NCI-H2171 (cell line): ENCODE results near the gene NTRK1.

Source experiments
- DNase-seq: peaks from one replicate; lab custom pipeline; 2025; lab: John Stamatoyannopoulos, UW

Gene NTRK1

DNA sequence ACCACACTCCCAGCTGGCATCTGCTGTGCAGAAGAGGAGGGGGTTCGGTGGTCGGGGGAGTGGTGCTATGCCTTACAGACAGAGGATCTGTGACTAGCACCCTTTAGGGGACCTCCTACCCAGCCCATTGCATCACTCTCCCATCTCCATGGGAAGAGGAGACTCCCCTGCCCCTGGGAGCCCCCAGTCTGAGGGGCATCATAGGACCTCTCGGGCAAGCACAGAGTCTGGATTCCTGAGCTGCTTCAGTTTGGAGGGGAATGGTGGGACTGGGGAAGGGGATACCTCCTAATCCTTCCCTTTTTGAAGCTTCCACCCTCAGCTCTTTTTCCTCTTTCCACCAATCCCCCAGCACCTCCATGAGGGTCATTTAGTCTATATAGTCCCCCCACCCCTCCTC, 3.1 kb upstream of the NTRK1 start:
- no peak for DNase-seq

DNA sequence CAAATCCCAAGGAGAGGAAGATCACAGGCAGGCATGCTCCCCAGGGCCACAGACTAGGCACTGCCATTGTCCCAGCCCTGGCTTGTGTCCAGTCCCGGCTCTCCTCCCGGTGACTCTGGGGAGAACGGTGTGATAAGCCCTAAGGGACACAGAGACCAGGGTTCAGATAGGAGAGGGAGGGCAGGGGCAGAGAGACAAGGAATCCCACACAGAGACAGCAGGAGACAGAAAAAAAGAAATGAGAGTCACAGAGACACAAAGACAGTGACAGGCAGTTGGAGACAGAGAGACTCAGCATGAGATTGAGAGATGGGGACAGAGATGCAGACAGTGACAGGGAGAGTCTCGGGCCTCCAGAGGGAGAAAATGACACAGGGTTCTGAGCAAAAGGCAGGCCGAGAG, 2.1 kb upstream of the NTRK1 start:
- no peak for DNase-seq

DNA sequence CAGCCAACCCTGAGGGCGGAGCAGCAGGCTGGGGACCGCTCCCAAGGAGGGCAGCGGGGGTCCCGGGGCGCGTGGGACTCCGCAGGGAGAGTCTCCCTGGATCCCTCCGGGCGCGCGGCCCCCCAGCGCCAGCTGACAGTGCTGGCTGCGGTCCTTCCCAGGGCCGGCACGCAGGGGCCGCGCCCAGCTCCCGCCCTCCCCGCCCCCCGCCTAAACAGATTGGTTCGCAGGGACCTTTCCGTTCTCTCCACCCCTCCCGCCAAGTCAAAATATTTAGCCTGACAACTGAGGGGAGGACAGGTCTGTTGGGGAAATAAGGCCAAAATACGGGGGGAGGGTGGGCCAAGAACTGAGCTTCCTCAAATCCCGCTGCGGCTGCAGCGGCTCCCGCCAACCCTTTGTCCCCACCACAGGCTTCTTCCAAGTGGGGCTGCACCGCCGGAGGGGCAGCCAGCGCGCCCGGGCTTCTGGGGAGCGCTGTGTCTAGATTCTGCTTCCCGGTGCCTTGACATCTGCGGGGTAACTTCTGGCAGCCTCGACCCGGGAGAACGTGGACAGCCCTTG, 1.6 kb upstream of the NTRK1 start, which contains the start of gene INSRR:
Gene INSRR (minus strand): TSS at position 159 of the 564 bp plus-strand sequence. CDS start 496 bp downstream, outside the sequence.
- DNase-seq: no peak

DNA sequence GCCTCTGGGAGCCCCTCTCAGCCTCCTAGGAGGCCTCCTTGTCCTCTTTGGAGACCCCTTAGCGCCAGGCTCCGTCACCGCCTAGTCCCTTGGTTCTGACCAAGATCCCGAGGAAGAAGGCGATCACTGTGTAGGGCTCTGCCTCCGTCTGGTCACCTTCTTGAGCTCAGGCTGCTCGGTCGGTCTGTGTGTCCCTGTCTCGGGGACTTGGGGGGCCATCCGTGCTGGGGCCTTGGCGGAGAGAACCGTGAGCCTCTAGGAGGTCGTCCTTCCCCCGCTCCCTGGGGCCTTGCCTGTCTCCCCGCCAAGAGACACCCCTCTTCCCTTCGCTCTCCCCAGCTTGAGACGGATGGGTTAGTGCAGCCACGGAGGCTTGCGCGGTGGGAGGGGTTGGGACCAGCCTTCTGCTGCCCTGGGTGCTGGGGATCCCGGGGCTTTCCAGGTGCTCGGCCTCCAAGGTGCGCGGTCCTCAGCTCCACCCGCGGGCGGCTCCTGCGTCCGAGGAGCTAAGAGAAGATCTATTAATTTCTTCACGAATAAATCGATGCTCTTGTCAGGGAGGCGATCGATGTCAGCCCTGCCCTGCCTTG, 1.0 kb upstream of the NTRK1 start:
- peak; percentile 32 for DNase-seq

DNA sequence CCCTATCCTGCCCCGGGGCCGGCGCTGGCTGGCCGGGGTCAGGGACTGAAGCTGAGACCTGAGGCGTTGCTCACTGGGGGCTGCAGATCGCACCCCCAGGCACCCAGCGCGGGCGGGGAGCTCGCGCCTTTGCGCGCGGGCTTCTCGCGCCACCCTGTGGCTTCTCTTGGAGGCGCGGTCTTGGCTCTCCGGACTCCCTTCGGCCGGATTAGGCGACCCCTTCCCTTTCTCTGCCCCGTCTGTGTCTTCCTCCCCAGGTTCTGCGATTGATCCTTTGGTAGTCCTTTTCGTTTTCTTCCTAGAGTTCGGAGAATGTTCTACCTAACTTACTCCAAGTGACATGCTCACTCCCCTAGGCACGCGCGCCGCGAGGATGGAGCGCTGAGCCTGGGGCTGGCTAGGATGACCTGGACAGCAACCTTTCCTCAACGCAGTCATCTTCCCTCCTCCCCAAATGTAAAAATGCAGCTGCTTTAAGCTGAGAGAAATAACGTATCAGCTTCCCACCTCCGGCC, 495 bp upstream of the NTRK1 start:
- peak; percentile 33 for DNase-seq

DNA sequence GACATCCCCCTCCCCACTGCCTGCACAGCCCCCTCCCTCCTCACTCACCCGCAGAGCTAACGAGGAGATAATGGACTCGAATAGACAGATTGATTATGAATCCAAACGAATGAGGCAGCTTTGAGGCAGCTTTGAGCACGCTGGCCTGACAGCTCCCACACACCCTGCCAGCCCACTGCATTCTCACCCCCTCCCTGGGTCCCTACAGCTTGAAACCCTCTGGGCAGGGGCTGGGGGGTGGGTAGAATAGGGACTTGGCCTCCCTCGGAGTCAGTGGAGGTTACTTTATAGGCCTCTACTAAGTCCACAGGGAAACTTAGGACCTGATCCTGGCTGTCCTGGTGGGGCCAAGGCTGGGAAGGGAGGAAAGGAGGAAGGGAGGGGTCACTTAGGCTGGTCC, 1.9 kb downstream of the NTRK1 start:
- DNase-seq: no peak

DNA sequence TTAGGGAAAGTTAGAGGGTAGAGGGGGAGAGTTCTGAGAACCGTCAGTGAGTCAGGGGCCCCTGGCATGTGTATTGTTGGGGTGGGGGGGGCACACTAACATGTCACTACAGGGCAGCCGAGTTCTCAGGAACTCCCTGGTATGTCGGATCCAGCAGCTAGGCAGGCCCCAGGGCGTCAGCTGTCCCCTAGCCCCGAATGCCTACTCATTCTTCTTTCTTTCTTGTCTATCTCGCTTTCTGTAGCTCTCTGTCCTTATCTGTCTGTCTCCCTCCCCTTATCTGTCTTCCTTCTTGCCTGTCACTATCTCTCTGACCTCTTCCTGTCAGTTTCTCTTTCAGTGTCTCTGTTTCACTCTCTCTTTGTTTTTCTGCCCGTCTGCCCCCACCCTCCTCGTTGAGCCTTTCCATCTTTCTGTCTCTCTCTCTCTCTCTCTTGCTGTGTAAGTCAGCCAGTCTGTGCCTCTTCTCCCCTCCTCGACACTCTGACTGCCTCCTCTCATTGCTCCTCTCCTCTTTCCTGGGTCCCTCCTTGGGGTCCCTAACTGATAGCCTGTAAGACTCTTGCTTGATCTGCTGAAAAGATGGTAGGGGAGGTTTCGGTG, 2.4 kb downstream of the NTRK1 start:
- DNase-seq: no peak

DNA sequence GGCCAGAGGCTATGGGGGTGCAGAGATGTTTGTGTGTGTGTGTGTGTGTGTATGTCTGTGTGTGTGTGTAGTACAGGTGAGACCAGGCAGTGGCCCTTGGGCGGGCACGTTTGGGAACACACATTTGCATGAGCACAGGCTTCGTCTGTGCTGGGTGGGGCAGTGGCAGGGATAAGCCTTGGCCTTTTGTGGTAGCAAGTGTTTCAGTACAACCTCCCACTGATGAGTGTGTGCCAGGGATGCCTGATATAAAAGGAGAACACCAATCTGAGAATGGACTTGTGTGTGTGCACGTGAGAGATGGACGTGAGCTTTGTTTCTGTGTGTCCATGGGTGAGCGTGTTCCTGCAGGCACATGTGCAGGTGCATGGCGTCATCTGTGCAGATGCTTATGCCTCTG, 3.0 kb downstream of the NTRK1 start:
- DNase-seq: no peak

DNA sequence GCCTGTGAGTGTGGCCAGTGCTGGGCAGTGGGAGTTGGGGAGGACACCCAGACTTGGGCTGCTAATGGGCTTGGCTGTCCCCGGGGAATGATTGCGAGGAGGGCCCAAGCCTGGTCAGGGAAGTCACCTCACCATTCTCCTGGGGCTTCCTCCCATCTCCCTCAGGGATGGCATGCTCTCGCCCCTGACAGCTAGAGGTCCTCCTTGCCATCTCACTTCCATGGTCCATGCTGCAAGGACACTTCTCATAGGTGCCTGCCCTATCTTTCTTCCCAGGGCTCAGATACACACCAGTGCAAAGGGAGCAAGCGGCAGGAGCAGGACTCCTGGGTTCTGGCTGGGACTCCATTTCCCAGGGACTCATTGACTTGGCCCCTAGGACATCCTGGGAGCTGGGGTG, 4.1 kb downstream of the NTRK1 start:
- DNase-seq: no peak

DNA sequence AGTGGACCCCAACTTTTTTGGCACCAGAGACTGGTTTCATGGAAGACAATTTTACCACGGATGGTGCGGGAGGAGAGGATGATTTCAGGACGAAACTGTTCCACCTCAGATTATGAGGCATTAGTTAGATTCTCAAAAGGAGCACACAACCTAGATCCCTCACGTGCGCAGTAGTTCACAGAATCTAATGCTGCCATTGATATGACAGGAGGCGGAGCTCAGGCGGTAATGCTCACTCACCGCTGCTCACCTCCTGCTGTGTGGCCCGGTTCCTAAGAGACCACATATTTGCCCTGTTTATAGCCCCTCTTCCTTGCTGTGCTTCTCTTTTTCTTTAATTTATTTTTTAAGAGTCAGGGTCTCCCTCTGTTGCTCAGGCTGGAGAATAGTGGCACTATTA, 4.6 kb downstream of the NTRK1 start:
- DNase-seq: no peak

DNA sequence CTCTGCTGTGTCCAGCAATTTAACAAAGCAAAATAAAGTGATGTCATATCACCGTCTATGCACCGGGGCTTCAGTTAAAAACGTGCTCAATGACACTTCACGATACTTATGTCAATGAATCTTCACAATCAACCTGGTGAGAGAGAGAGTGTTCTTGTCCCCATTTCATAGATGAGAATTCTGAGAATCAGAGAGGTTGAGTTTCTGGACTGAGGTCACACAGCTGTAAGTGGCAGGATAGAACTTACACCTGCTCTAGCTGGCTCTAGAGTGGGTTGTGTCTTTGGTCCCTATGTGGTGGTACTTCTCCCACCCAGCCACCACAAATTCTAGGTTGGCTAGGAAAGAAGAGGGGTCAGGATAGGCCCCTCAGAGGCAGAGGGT, 5.2 kb downstream of the NTRK1 start:
- DNase-seq: no peak

DNA sequence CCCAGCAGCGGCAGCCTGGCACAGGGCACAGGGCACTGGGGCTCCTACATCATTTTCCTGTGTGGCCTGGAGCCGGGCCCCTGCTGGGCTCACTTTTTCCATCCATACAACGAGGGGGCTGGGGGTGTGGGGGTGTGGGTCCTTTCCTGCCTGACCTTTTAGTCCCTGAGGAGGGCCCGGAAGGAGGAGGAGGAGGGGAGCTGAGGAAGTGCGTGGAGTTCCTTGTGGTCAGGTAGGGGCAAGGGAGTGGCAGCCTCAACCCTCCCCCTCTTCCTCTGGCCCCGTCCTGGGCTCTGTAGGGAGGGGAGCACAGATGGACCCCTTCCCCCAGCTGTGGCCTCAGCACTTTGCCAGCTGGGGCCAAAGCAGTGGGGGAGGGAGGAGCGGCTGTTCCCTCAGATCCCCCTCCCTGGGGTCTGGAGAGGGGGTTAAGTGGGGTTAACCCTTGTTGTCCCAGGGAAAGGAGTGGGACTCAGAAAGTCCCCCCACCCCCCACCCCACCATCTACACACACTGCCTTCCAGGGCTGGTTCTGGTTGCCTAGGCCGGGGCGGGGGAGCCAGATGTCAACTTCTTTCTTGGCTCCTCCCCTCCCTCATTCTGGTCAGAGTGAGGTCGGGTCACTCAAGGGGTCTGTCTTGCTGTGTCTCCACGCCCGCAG, 5.7 kb downstream of the NTRK1 start:
- peak; percentile 11 for DNase-seq

DNA sequence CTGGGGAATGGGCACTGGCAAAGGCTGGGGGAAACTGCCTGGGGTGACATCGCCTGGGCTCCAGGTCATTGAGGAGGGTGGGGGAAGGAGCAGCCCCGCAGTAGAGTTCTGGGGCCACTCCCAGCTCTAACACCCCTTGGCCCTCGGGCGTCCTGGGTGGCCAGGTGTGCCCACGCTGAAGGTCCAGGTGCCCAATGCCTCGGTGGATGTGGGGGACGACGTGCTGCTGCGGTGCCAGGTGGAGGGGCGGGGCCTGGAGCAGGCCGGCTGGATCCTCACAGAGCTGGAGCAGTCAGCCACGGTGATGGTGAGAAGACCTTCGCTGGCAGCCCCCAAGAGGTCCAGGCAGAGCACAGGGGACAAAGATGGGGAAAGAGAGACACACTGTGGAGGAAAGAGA, 7.7 kb downstream of the NTRK1 start:
- peak; percentile 40 for DNase-seq

DNA sequence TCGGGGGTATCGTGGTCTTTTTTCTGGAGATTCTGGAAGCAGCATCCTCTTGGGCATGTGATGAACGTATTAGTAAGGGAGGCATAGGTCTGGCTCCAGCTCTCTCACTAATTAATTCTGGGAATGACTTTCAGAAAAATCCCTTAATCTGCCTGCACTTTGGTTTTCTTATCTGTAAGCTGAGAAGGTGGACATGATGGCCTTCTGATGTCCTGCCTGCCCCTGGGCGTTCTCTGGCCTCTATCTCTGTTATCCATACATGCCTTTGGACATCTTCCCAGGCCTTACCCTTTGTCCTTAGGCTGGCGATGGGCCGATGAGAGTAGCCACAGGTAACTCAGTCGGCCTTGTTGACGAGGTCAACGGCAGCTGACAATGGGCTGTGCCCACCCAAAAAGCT, 8.8 kb downstream of the NTRK1 start:
- DNase-seq: no peak

DNA sequence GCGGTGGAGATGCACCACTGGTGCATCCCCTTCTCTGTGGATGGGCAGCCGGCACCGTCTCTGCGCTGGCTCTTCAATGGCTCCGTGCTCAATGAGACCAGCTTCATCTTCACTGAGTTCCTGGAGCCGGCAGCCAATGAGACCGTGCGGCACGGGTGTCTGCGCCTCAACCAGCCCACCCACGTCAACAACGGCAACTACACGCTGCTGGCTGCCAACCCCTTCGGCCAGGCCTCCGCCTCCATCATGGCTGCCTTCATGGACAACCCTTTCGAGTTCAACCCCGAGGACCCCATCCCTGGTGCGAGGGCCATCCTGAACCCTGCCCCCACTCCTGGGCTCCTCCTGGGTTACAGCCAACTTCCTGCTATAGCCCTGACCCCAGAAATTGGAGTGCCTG, 13.0 kb downstream of the NTRK1 start:
- no peak for DNase-seq

DNA sequence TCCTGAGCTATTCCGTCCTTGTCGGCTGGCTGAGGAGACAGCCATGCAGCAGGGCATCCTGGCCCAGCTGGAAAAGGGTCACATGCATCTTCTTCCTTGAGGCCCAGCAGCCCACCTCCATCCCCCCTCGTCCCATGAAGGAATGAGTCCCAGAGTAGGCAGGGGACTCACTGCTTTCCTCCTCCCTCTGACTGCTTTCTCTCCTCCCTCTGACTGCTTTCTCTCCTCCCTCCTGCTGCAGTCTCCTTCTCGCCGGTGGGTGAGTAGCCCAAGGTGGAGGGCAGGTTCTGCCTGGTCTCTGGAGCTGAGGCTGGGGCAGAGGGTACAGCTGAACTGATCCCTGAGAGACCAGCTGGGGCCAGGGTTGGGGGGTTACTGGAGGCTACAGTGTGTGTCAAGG, 13.5 kb downstream of the NTRK1 start:
- DNase-seq: no peak

DNA sequence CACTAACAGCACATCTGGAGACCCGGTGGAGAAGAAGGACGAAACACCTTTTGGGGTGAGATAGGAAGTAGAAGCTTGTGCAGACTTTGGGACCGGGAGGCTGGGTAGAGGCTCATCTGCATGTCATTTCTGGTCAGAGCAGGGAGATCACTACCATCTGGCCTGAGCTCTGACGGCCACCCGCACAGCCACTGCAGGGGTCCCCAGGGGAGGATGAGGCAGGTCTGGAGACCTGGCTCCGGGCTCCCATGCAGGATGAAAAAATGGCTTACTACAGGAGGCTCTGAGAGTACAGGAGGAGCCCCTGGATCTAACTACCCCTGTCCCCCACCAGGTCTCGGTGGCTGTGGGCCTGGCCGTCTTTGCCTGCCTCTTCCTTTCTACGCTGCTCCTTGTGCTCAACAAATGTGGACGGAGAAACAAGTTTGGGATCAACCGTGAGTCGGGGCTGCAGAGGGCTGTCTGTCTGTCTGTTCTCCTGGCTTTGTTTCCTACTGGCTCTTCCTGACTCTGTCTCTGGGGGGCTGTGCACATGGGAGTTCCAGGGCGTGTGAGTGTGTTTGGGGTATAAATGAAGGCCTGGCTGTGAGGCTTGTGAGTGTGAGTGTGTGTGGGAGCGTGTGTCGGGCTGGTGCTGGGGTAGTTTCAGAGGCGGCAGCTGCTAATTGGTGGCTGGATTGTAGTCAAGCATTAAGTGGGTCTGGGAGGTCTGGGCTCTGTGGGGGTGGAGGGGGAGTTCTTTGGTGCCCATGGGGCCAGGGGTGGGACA, 14.1 kb downstream of the NTRK1 start:
- no peak for DNase-seq

DNA sequence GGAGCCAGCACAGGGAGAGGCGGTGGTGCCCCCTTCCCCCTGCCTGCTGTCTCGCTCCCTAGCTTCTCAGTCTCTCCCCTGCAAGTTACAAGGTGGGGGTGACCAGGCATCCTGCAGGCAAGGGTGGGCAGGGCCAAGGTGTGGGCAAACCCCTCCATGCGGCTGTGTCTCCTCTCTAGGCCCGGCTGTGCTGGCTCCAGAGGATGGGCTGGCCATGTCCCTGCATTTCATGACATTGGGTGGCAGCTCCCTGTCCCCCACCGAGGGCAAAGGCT, 14.6 kb downstream of the NTRK1 start:
- no peak for DNase-seq

DNA sequence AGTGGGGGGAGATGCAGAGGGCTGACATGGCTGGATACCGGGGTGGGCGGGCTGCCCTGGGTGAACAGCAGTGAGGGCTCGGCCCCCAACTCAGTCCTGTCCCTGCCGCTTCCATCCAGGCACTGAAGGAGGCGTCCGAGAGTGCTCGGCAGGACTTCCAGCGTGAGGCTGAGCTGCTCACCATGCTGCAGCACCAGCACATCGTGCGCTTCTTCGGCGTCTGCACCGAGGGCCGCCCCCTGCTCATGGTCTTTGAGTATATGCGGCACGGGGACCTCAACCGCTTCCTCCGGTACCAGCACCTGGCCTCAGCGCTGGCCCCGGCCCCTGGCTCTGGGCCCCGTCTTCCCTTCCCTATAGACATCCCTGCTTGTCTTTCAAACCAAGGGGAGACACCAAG, 15.6 kb downstream of the NTRK1 start:
- no peak for DNase-seq

DNA sequence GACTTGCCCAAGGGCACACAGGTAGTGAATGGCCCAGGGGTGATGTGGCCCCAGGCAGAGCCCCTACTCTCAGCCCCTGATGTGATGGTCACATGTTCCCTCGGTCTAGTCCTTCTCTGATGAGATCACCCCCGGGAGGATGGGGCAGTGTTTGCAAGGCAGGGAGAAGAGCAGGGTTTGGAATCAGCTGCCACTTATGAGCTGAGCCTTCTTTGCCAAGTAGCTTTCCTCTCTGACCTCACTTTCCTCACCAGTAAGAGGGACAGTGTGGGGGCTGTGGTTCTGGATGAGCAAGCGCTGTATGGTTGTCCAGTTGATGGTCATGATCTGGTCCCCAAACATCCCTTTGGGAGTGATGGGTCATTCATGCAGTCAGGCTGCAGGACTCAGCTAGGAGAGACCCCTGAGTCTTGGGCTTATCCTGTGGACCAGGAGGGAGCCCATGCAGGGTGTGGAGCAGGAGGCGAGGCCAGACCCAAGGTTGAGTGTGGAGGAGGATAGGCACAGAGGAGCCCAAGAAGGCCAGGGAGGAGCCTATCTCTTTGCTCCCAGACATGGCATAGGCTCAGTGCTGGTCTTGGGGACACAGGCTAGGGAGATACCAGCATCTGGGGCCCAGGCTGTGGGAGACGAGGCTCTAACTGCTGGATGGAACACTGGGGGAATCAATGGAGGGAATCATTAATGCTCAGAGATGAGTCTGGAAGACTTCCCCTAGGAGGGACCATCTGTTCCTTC, 16.9 kb downstream of the NTRK1 start:
- DNase-seq: no peak

DNA sequence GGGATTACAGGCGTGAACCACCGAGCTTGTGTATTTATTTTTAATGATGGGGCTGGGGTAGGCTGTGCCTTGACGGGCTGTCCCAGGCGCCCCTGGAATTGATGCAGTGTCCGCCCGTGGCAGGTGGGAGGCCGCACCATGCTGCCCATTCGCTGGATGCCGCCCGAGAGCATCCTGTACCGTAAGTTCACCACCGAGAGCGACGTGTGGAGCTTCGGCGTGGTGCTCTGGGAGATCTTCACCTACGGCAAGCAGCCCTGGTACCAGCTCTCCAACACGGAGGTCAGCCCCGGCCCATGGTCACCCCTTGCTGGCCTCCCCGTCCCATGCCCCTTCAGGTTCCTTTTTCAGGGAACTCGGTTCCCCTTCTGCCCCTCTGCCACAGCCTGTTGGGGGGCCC, 19.2 kb downstream of the NTRK1 start:
- DNase-seq: no peak

DNA sequence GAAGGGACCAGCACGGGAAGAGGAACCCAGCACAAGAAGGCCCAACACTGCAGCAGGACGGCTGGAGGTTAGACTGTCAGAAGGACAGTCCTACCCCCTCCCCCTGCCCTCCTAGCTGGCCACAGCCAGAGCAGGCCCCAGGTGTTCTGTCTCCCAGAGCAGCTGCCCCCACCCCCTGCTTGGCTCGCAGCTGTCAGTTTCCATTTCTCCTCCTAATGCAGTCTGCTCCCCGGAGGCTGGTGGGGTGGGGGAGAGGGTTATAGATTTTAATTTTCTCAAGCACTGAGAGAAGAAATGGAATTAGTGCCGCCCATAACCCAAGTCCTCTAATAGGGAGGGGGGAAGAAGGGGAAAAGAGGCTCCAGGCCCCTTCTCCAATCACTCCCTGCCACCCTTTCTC, 19.8 kb downstream of the NTRK1 start:
- peak; percentile 8 for DNase-seq
